ENCODE data around the gene UGT1A10.

UGT1A10 gene

DNA sequence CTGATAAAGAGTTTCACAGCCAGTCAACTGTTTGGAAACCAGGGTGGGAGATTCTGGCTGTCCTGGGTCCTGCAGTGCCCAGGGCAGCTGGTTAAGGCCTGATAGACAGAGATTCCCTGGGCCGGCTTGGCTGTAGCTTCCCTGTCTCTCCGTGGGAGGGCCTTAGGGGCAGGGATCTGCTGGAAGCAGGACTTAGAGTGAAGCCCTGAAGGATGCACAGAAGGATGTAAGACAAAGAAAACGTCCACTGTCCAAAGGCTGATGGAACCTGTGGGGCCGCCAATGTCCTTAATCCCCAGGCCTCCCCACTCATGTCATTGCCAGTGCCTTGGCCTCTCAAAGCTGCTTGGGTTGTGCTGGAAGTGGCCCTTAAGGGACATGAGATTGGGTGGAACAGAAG, 174.8 kb downstream of the UGT1A10 start:
- no peak overlapping the region for H3K4me3 ChIP-seq (replicated peaks; ENCODE audit: low read depth, low read length)
- TF ChIP-seq, protein P1, sequence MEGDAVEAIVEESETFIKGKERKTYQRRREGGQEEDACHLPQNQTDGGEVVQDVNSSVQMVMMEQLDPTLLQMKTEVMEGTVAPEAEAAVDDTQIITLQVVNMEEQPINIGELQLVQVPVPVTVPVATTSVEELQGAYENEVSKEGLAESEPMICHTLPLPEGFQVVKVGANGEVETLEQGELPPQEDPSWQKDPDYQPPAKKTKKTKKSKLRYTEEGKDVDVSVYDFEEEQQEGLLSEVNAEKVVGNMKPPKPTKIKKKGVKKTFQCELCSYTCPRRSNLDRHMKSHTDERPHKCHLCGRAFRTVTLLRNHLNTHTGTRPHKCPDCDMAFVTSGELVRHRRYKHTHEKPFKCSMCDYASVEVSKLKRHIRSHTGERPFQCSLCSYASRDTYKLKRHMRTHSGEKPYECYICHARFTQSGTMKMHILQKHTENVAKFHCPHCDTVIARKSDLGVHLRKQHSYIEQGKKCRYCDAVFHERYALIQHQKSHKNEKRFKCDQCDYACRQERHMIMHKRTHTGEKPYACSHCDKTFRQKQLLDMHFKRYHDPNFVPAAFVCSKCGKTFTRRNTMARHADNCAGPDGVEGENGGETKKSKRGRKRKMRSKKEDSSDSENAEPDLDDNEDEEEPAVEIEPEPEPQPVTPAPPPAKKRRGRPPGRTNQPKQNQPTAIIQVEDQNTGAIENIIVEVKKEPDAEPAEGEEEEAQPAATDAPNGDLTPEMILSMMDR (IDR thresholded peaks at IDR 0.05; ENCODE audit: low read depth, low read length, missing control alignments), result no peak
- no peak for DNase-seq (ENCODE audit: extremely low read depth, low read depth)

DNA sequence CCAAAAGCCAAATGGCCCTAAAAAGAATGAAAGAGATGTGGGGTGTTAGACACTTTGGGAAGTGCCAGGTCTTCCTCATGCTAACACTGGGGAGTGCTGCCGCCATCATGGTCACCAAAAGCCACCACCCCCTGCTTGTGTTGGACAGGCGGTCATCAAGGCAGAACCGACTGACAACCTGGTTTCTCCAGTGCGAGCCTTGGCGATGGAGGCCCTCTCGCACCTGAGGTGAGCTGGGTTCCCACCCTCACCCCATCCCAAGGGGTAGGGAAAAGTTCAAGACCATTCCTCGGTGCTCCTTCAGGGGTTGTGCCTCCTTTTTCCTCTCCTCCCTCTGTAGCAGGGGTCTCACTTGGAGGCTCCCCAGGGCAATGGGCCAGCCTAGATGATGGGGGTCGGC, 175.5 kb downstream of the UGT1A10 start:
- no peak overlapping the region for H3K4me3 ChIP-seq (replicated peaks; ENCODE audit: low read depth, low read length)
- no peak for DNase-seq (ENCODE audit: extremely low read depth, low read depth)
- TF ChIP-seq, protein P1 (IDR thresholded peaks at IDR 0.05; ENCODE audit: low read depth, low read length, missing control alignments), result no peak

DNA sequence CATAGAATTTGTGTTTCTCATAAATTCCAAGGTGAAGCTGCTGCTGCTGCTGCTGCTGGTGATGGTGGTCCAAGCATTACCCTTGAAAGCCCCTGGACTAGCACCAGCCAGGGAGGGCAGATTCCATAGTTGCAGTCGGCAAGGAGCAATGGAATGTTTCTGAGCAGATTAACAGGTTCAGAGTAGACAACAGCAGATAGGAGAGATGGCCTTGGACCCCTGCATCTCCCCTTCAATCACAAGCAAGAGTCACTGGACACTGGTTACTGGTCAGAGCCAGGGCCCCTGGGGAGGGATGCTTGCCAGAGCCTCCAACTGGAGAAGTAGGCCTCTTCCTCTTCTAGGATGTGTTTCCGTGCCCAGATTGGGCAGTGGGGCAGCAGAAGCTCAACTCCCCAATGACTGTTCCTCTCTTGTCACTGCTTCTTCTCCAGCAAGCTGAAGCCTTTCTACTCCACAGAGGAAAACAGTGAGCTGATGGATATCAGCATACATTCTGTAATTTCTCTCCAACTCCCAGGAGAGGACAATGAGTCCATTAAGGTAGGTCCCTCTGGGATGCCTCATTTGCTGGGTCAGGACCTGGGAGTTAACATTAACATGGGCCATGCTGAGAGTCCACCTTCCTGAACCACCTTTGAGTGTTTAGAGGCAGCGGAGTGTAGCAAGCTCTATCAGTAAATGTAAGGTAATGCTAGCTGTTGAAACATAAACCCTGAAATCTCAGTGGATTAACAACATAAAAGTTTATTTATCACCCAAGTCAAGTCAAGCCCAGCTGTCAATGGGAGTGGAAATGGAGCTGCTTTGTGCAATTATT, 177.2 kb downstream of the UGT1A10 start:
- no peak for DNase-seq (ENCODE audit: extremely low read depth, low read depth)
- TF ChIP-seq, protein P1 (IDR thresholded peaks at IDR 0.05; ENCODE audit: low read depth, low read length, missing control alignments), result no peak
- H3K4me3 ChIP-seq (replicated peaks; ENCODE audit: low read depth, low read length), result no peak overlapping the region

DNA sequence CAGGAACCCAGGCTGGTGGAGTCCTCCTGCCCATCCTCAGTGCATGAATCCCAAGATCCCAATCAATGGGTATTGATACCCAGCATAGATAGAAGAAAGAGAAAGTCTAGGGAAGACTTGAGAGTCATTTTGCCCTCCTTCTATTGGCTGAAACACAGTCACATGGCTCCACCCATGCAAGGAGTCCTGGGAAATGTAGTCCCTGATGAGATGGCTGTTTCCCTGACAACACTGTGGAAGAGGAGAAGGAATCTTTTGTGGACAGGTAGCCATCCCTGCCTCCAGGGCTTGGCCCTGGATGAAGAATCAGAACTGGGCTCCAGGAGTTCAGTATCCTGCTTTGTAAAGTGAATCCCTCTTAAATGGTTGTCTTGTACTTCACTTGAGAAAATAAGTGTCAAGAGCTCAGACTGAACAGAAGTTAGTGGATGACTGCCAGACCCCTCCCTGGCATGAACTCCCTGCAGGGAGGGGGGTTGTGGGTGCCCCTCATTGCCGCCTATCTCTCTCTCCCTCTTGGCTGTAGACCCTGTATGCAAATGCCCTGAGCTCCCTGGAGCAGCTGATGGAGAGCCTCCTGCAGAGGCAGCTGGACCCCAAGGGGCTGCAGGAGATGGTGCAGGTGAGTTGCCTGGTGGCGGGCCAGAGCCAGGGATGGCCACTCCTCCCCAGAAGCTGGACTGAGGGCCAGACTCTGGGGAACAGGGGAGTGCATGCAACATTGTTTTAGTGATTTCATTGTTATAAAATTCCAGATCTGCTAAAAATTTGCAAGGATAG, 178.0 kb downstream of the UGT1A10 start:
- DNase-seq (ENCODE audit: extremely low read depth, low read depth), result no peak
- TF ChIP-seq, protein P1 (IDR thresholded peaks at IDR 0.05; ENCODE audit: low read depth, low read length, missing control alignments), result no peak
- no peak overlapping the region for H3K4me3 ChIP-seq (replicated peaks; ENCODE audit: low read depth, low read length)

DNA sequence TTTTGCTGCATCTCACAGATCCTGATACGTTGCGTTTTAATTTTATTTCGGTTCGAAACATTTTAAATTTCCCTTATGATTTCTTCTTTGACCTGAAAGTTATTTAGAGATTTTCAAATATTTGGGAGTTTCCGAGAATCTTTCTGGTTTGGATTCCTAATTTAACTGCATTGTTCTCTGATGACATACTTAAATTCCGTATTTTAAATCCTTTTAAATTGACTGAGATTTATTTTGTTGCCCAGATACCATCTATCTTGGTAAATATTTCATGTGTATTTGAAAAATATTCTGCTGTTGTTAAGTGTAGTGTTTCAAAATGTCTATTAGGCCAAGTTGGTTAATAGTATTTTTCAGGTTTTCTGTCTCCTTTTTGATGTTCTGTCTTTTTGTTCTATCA, 179.6 kb downstream of the UGT1A10 start:
- TF ChIP-seq, protein P1 (IDR thresholded peaks at IDR 0.05; ENCODE audit: low read depth, low read length, missing control alignments), result no peak
- no peak overlapping the region for H3K4me3 ChIP-seq (replicated peaks; ENCODE audit: low read depth, low read length)
- DNase-seq (ENCODE audit: extremely low read depth, low read depth), result no peak

DNA sequence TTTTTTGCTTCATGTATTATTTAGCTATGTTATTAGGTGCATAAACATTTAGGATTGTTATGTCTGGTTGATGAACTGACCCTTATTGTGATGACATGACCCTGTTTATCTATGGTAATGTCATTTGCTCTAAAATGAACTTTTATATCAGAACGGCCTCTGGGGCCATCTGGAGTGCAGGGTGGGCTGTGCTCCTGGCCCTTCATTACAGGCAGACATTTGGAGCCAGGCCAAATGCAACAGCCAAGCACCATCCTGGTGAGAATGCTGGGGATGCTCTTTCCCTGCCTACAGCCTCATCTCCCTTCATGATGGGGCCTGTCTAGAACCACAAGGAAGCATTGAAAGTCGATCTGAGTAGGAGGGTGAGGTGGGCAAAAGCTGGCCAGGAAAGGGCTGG, 180.1 kb downstream of the UGT1A10 start:
- DNase-seq (ENCODE audit: extremely low read depth, low read depth), result no peak
- TF ChIP-seq, protein P1 (IDR thresholded peaks at IDR 0.05; ENCODE audit: low read depth, low read length, missing control alignments), result no peak
- H3K4me3 ChIP-seq (replicated peaks; ENCODE audit: low read depth, low read length), result no peak overlapping the region
